Sciatic nerve (tissue), 1 donor: Measurements from ENCODE around the gene ASMTL. TPM values are rescaled to one million over a fixed set of nuclear protein-coding genes. Genes with fewer than 3 reads are reported as not detected.

ENCODE experiments used
- total RNA-seq: library from RNA; stranded (reverse); fragmentation: NEBNext Ultra II Directional; extraction: Animal tissue kit (Norgen Biotek cat#: 25700); gene quantifications from one replicate; pipeline ENCODE4 v1.2.1, GENCODE V29; 2021
- donor health status: DM: no; HTN: no; CAD: no.

Gene ASMTL
- total RNA-seq, 1 donor from 2014 or later, result 35.0 TPM

Other genes with a start within 250 kb of the ASMTL start
- gene CRLF2, start 240.3 kb downstream of the ASMTL start, total RNA-seq, result 0.22 TPM
- gene CSF2RA, start 184.1 kb downstream of the ASMTL start, total RNA-seq, result 19.3 TPM
- 17.5 TPM for gene IL3RA, start 116.1 kb downstream of the ASMTL start, total RNA-seq
- gene SLC25A6, start 60.8 kb downstream of the ASMTL start, total RNA-seq, result 167 TPM
- 2.5 TPM for gene P2RY8, start 84.3 kb upstream of the ASMTL start, total RNA-seq
- 48.5 TPM for gene AKAP17A, start 138.7 kb upstream of the ASMTL start, total RNA-seq
- gene ASMT, start 162.2 kb upstream of the ASMTL start, total RNA-seq, result 0.89 TPM